ENCODE results near the gene LAMTOR4. TPM values are rescaled to one million over a fixed set of nuclear protein-coding genes. Genes with fewer than 3 reads are reported as not detected.

LAMTOR4 gene
- total RNA-seq, 4 donors from 2014 or later: 601 to 803 (median 717) TPM

DNA sequence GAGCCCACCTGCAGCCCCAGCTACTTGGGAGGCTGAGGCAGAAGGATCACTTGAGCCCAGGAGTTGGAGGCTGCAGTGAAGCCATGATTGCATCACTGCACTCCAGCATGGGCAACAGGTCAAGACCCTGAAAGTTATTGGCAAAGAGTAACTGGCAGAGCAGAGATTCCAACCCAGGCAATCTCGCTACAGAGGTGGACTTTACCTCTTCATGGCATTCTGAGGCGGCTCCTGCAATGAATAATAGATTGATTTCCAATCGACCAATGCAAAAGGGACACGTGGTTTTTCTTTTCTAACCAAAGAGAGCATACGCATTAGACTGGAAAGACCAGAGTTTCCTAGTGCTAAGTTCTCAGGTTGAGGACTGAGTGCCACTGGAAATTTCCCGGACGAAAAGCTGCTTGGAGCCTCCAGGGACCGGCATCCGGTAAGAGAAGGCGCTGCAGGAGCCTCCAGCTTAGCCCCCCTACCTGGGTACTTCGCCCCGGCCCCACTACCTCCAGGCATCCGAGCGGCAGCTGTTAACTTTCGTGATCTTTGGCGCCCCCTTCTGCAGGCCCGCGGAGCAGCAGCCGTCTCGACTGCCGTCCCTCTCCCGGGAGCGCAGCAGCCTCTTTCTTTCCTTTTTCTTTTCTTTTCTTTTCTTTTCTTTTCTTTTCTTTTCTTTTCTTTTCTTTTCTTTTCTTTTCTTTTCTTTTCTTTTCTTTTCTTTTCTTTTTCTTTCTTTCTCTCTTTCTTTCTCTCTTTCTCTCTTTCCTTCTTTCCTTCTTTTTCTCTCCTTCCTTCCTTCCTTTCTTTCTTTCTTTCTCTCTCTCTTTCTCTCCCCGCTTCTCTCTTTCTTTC lies 17.9 kb upstream of the LAMTOR4 start:
- no peak overlapping the region for H3K4me3 ChIP-seq (ENCODE audit: low read depth, poor library complexity, severe bottlenecking)
- WGBS, 2 donors: 10 to 12% methylated on average over 24 of the region's 24 CpGs
- peak; percentile 67 to 94 for DNase-seq (ENCODE audit: low spot score in 2 of 2)
- peak in 2 of 3 donors; percentile 62 to 94 for TF ChIP-seq CTCF (IDR thresholded peaks at IDR 0.05)
- no peak for TF ChIP-seq POLR2A (IDR thresholded peaks at IDR 0.05)
- intact Hi-C loops (cut with DNase I; ENCODE audit: low total_unique reads): loop anchor here (10.0 kb wide), 1 partner anchor 74 kb away; no protein-coding TSS in a partner anchor

- WGBS, 2 donors: 61 to 64% methylated on average over 7 of the region's 7 CpGs
- intact Hi-C loops (cut with DNase I; ENCODE audit: low total_unique reads): loop anchor here (10.0 kb wide), 1 partner anchor 73 kb away; no protein-coding TSS in a partner anchor
Observed at GRCh38 chr7:100132126-100132525, 16.6 kb upstream of the LAMTOR4 start.

GRCh38 chr7:100132697-100133151 lies 16.0 kb upstream of the LAMTOR4 start:
- TF ChIP-seq CTCF (IDR thresholded peaks at IDR 0.05) (peak in 1 of 3 donors; percentile 83), POLR2A (IDR thresholded peaks at IDR 0.05) (no peak)
- no peak overlapping the region for H3K4me3 ChIP-seq (ENCODE audit: low read depth, poor library complexity, severe bottlenecking)
- intact Hi-C loops (cut with DNase I; ENCODE audit: low total_unique reads): loop anchor here (10.0 kb wide), 1 partner anchor 72 kb away; no protein-coding TSS in a partner anchor
- WGBS, 2 donors: 23 to 26% methylated on average over 3 of the region's 3 CpGs
- no peak for DNase-seq (ENCODE audit: low spot score in 2 of 2)

More at GRCh38 chr7:100132126-100132525, 16.6 kb upstream of the LAMTOR4 start:
- DNase-seq (ENCODE audit: low spot score in 2 of 2): no peak
- no peak for TF ChIP-seq POLR2A (IDR thresholded peaks at IDR 0.05)
- TF ChIP-seq CTCF (IDR thresholded peaks at IDR 0.05): no peak
- no peak overlapping the region for H3K4me3 ChIP-seq (ENCODE audit: low read depth, poor library complexity, severe bottlenecking)

DNA sequence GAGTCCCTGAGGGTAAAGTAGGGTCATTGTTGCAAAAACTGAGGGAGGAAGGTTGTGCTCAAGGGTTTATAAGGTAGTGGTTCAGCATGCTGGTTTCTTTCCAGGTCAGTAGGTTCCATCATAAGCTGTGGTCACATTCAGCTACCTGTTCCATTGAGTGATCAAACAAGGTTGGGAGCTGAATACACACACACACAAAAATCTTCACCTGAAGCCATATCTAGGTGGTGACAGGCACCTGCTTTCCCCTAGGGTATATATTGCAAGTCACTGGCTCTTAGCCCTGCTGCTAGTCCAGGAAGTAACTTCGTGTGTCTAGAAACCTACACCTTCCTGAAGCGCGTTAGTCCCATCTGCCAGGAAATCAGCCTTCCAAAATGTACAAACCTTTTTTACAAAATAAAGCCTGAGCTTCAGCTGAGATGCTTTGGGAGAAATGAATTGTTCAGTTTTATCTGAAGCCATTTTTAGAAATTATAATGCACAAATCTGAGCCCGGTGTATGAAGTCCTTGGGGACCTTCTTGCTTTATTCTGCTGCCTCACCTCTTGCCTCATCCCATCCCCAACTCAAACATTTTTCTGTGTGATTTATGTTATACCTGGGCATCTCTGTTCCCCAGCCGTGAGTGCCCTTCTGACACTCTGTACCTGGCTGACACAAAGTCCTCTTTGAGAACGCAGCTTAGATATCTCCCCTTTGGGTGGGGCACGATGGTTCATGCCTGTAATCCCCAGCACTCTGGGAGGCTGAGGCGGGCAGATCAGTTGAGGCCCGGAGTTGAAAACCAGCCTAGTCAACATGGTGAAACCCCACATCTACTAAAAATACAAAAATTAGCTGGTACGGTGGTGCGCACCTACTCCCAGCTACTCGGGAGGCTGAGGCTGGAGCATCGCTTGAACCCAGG lies 10.6 kb upstream of the LAMTOR4 start:
- H3K4me3 ChIP-seq (ENCODE audit: low read depth, poor library complexity, severe bottlenecking): no peak overlapping the region
- 67 to 75% methylated on average over 13 of the region's 13 CpGs for WGBS, 2 donors
- no peak for DNase-seq (ENCODE audit: low spot score in 2 of 2)
- intact Hi-C loops (cut with DNase I; ENCODE audit: low total_unique reads): loop anchor here (10.0 kb wide), 1 partner anchor 67 kb away; no protein-coding TSS in a partner anchor
- TF ChIP-seq POLR2A (IDR thresholded peaks at IDR 0.05) (no peak), CTCF (IDR thresholded peaks at IDR 0.05) (no peak)

- TF ChIP-seq POLR2A (IDR thresholded peaks at IDR 0.05) (no peak), CTCF (IDR thresholded peaks at IDR 0.05) (no peak)
- no peak for DNase-seq (ENCODE audit: low spot score in 2 of 2)
- WGBS, 2 donors: 56% methylated on average over 3 of the region's 3 CpGs
- intact Hi-C loops (cut with DNase I; ENCODE audit: low total_unique reads): no loop called here
- no peak overlapping the region for H3K4me3 ChIP-seq (ENCODE audit: low read depth, poor library complexity, severe bottlenecking)
Observed at GRCh38 chr7:100141555-100141949, 7.2 kb upstream of the LAMTOR4 start.
